ENCODE results near the gene DNALI1.

The DNALI1 gene

DNA sequence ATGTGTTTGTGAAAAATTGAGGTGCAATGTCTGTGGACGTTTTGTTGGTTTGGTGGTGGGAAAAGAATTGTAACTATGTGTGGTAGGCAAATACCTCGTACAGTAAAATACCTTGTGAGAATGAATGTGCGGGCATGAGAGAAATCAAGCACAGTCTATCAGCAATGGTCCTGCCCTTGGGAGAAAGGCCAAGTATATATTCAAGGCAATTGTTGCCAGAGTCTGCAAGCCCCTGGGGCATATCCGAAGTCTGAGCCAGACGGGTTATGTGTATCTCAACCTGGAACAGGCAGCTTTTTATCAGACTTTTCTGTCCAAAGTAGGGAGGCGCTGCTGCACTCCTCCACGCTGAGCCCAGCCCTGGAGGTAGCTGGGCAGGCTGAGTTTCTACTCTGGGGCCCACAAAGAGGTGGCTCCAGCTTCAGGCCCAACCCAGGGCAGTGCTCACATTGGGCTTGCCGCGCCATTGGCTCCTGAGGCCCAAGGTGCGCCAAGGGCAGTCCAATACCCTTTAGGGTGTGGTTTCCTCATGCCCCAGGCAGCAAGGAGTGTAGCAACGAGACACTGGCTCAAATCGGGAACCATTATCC is 48.4 kb downstream of the DNALI1 start:
- no peak for DNase-seq

DNA sequence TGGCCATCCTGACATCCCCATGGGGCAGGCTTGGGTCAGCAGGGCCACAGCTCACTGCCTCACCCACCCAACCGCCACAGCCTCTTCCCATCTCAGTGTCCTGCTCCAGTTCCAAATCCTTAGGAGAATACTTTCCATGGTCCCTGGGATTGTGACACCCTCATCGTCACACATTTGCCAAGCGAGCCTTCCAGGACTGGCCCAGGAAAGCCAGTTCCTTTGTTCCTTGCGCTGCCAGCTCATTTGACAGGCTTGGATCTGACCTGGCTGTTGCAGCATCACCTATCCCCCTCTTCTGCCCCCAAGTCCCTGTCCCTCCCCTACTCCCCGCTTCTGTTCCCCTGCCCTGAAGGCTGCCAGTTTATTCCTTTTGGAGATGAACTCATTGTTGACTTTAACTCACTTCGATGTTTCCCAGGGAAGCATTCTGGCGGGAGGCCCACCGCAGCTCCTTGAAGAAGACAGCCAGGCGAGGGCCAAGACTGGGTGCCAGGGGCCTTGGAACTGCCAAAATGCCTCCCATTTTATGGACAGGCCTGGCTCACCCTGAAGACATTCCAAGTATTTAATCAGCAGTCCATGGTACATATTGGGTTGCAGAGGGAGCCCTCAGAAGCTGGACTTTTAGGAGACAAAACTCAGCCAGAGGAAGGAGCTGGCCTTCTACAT is 49.2 kb downstream of the DNALI1 start:
- DNase-seq, result no peak

DNA sequence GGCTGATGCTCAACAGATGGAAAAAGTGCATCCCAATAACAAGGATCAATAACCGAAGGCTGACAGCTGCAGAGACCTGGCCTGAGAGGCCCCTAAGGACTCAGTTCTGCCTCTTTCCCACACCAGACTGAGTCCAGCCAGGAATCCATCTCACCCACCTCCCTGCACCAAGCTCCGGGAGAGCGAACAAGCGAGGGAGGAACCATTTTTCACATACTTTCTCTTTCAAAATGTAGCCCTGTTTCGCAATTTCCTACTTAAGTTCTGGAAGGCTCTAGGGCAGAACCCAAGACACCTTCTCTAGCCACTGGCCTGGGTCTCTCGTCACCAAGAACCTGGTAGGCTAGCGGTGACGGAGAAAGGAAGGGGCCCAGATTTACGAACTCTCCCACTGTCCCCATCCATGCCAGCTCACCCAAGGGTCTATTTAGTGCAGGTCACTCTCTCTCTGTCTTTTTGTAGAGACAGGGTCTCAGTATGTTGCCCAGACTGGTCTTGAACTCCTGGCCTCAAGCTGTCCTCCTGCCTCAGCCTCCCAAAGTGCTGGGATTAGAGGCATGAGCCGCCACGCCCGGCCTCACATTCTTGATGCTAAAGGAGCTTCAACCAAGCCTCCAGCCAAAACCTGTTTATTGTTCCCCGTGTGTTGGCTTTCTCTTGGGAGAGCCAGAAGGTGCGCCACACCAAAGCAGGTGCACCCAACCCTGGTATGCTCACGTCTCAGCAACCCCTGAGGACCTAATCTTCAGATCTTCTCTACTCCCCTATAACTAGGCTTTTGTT is 49.9 kb downstream of the DNALI1 start:
- DNase-seq, result no peak

DNA sequence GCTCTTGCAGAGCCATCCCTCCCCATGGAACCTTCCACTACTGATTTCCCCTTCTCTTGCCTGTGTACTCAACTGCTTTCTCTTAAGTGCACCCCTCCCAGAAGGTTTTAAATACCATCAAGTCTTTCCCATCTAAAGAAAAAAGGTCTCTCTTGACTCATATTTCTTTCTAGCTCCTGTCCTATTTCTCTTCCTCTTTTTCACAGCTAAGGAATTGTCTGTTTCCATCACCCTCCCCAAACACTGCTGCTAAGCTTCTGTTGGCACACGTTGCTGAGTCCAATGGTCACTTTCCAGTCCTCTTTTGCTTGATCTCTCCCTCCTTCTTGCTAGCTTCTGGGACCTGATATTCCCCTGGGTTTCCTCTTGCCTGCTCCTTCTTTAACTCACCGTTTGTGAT is 52.3 kb downstream of the DNALI1 start:
- no peak for DNase-seq

DNA sequence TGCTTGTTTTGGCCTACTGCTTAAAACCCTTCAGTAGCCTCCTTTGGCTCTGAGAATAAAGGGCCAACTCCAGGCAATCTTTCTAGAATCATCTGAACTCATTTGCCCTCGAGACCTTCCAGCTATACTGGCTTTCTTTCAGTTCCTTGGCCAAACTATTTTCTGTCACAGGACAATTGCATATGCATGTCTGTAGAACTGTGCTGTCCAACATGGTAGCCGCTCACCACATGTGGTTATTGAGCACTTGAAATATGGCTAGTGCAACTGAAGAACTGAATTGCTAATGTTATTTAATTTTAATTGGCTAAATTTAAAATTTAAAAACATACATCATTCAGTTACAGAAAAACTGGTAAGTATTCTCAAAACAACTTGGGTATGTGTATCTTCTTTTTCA is 53.3 kb downstream of the DNALI1 start:
- no peak for DNase-seq

DNA sequence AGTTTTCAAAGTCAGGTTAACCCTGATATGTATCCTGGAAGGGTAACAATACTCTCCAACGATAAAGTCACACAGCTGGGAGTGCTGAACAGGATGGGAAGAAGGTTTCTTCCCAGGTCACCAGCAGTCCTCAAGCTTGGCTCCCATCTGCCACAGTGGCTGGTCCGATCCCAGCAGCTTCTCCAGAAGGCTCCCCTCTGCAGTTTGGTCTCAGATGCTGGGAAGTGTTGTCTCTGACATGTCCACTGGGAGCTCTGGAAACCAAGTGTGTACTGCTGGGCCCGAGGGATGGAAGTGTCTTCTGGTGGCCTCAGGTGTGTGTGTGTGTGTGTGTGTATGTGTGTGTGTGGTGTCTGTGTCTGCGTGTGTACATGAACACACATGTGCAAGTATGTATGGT is 55.4 kb downstream of the DNALI1 start:
- no peak for DNase-seq

DNA sequence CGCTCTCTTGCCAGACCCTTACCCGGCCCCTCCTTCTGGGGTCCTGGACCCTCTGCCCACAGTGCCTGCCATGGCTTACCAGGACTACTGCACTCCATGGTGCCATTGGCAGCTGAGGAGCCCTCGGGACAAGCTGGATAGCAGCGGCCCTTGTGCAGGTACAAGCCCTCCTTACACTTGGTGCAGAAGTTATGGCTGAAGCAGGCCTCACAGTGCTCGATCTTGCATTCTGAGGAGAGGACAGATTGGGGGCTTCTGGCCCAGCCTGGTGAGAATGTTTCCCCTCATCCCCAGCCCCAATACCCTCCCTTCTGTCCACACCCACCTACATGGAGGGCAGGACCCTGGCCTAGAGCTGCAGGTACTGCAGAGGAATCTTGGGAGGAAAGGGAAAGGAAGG is 57.4 kb downstream of the DNALI1 start:
- no peak for DNase-seq

DNA sequence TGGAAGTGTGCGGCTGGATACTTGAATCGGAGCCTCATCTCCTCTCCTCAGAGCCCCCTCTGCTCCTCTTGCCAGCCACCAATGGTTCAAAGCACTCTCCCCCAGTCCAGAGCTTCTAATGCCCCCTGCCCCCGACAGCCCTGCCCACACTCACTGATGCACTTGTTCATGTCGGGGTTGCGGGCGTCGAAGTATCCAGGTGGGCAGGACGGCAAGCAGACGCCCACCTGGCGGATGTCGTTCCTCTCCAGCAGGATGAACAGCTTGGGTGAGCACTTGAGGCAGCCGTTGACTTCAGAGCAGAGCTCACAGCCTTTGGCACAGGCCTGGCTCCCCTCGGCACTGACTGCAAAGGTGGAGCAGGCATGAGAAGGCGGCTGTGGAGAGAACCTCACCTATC is 59.6 kb downstream of the DNALI1 start:
- DNase-seq, result no peak
